ENCODE measurements around the gene MORN1. TPM values are rescaled to one million over a fixed set of nuclear protein-coding genes. Genes with fewer than 3 reads are reported as not detected.

Gene MORN1
- total and polyA plus RNA-seq, 2 of the 8 experiments (the other 6 are each of a cell fraction or from before 2014, with no cell fraction given) = 5.0 to 9.1 TPM

- no peak overlapping the region for H4K91ac ChIP-seq (replicated peaks; ENCODE audit: insufficient read length, low read length)
- H3K4me2 ChIP-seq (ENCODE audit: insufficient read depth in 1 of 2, low read depth in 2 of 2, low read length in 2 of 2) = no peak overlapping the region
- DNase-seq (ENCODE audit: low read depth in 1 of 2, low spot score in 2 of 2) (no peak), FAIRE-seq (no peak)
- no peaks in the 10 kb centered on the region for H3K79me2 ChIP-seq (ENCODE audit: control insufficient read depth in 1 of 2, insufficient read depth in 2 of 2, low read length in 2 of 2)
- ChIA-PET CTCF (ENCODE audit: partially characterized antibody) (interaction anchor here (0.6 to 1.0 kb wide), 2 partner anchors 1111 to 1257 kb away, joined by 3 read pairs; no protein-coding TSS in a partner anchor), POLR2A (ENCODE audit: partially characterized antibody) (no interaction called here)
- no peaks in the 10 kb centered on the region for H3K27me3 ChIP-seq (replicated peaks in 1 of 4; ENCODE audit: control insufficient read depth in 3 of 4, extremely low read depth in 1 of 4, insufficient read depth in 3 of 4, low read length in 3 of 4)
- H2BK120ac ChIP-seq (replicated peaks; ENCODE audit: low read depth, low read length) = no peak overlapping the region
- no peaks in the 10 kb centered on the region for H3K9me3 ChIP-seq (ENCODE audit: insufficient read depth in 2 of 2, low read depth in 1 of 2, low read length in 1 of 2)
- no peak overlapping the region for H3K23ac ChIP-seq (ENCODE audit: insufficient read length)
- no peak overlapping the region for H3K27ac ChIP-seq (ENCODE audit: low read depth, low read length)
- no peak overlapping the region for H2AFZ ChIP-seq (ENCODE audit: low read length)
- no peaks in the 10 kb centered on the region for H3K23me2 ChIP-seq (ENCODE audit: low read depth, low read length)
- no peak overlapping the region for H2BK12ac ChIP-seq (ENCODE audit: low read depth, low read length)
- no peak overlapping the region for H2BK15ac ChIP-seq (ENCODE audit: low read length)
- no peak overlapping the region for H3K56ac ChIP-seq (replicated peaks; ENCODE audit: insufficient read length, low read depth, low read length)
- H3K14ac ChIP-seq (ENCODE audit: insufficient read length) = no peak overlapping the region
- no peak overlapping the region for H3K9ac ChIP-seq (replicated peaks in 1 of 4; ENCODE audit: extremely low read depth in 1 of 4, low read depth in 3 of 4, low read length in 3 of 4)
- WGBS, 2 experiments (ENCODE audit: extremely low coverage in 1 of 2, insufficient coverage in 1 of 2, insufficient read length in 1 of 2, insufficient replicate concordance in 2 of 2, low coverage in 1 of 2, low lambda C conversion rate in 2 of 2, missing lambda C conversion rate in 1 of 2) = 85% methylated on average over 37 of the region's 38 CpGs; no CpG with 5 or more reads in 1 of the 2 experiments
- no peaks in the 10 kb centered on the region for H3K79me1 ChIP-seq (ENCODE audit: low read depth, low read length)
- H3K4me3 ChIP-seq (ENCODE audit: extremely low read depth in 1 of 4, insufficient read depth in 2 of 4, low read depth in 3 of 4, low read length in 4 of 4) = no peak overlapping the region
- H2BK5ac ChIP-seq (ENCODE audit: low read depth, low read length) = no peak overlapping the region
- H3K18ac ChIP-seq (ENCODE audit: extremely low read depth, low read length) = no peak overlapping the region
- no peak overlapping the region for H4K5ac ChIP-seq (ENCODE audit: insufficient read length, low read depth, low read length)
- H4K8ac ChIP-seq (ENCODE audit: extremely low read depth, insufficient read depth, low read length) = peak overlapping the region; percentile 2
- H3K36me3 ChIP-seq (ENCODE audit: control insufficient read depth in 2 of 4, insufficient read depth in 4 of 4, low read length in 3 of 4) = no peaks in the 10 kb centered on the region
- no peak overlapping the region for H3K4ac ChIP-seq (replicated peaks; ENCODE audit: insufficient read length, low read depth, low read length)
- no peak overlapping the region for H2BK20ac ChIP-seq (ENCODE audit: low read length)
- no peaks in the 10 kb centered on the region; a peak in 1 of 7 replicates for H3K4me1 ChIP-seq (replicated peaks in 1 of 4; ENCODE audit: control insufficient read depth in 3 of 4, insufficient read depth in 4 of 4, low read length in 3 of 4)
- no peak overlapping the region for H2AK5ac ChIP-seq (ENCODE audit: low read depth, low read length)
- no peaks in the 10 kb centered on the region for H4K20me1 ChIP-seq (replicated peaks in 1 of 2; ENCODE audit: control insufficient read depth in 1 of 2, insufficient read depth in 2 of 2, low read length in 2 of 2)
- TF ChIP-seq RFX5 (IDR thresholded peaks at IDR 0.05; ENCODE audit: borderline replicate concordance, low read depth, low read length) = no peak
- TF ChIP-seq NANOG (IDR thresholded peaks at IDR 0.05; ENCODE audit: insufficient read depth, low read depth, low read length, poor library complexity, severe bottlenecking) = no peak
- TF ChIP-seq KDM5A (IDR thresholded peaks at IDR 0.05; ENCODE audit: low read length) = no peak
- no peak for TF ChIP-seq SP2 (IDR thresholded peaks at IDR 0.05; ENCODE audit: low read length)
- TF ChIP-seq CTBP2 (IDR thresholded peaks at IDR 0.05; ENCODE audit: borderline replicate concordance, insufficient read depth, insufficient read length, low read length) = no peak
- TF ChIP-seq POLR2A (IDR thresholded peaks at IDR 0.05; ENCODE audit: control extremely low read depth in 1 of 2, low read depth in 2 of 2, low read length in 2 of 2) = no peak
- TF ChIP-seq SIRT6 (IDR thresholded peaks at IDR 0.05; ENCODE audit: low read length) = no peak
These were observed 36.6 kb downstream of the MORN1 start for GRCh38 chr1:2354511-2355372.

Data from H1 (cell line).